HG03135 (cell line): ENCODE results near the gene NPC2.

Experiments used
- ATAC-seq: cut with Tn5 transposase; IDR thresholded peaks from one replicate; pipeline ENCODE4 v1.9.1; 2021; ENCODE audit warnings: mild to moderate bottlenecking, moderate library complexity; ENCODE audit not compliant: unreplicated experiment

Gene NPC2

GRCh38 chr14:74503291-74503937 is 10.3 kb upstream of the NPC2 start:
- no peak for ATAC-seq

GRCh38 chr14:74502236-74503019 is 9.3 kb upstream of the NPC2 start:
- ATAC-seq: no peak

- no peak for ATAC-seq
Observed at GRCh38 chr14:74501691-74502090, 8.6 kb upstream of the NPC2 start.

- ATAC-seq: no peak
Observed at GRCh38 chr14:74501135-74501614, 8.1 kb upstream of the NPC2 start.

GRCh38 chr14:74500417-74501134 is 7.5 kb upstream of the NPC2 start:
- no peak for ATAC-seq

DNA sequence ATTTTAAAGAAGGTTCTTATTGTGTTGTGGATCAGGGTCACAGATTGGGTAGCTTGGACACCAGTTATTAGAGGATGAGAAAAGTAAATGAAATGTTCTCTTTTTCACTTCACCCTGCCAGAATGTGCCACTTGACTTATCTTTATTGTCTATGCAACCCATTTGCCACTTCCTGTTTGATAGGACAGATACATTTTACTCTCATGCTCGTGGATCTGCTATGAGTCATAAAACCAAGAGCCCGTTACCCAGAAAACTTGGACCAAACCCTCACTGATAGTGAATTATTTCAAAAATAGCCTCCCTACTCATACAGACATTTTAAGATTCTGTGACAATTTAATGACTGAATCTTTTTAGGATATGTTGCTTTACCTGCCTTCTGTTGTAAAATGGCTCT is 2.3 kb upstream of the NPC2 start:
- ATAC-seq: no peak

DNA sequence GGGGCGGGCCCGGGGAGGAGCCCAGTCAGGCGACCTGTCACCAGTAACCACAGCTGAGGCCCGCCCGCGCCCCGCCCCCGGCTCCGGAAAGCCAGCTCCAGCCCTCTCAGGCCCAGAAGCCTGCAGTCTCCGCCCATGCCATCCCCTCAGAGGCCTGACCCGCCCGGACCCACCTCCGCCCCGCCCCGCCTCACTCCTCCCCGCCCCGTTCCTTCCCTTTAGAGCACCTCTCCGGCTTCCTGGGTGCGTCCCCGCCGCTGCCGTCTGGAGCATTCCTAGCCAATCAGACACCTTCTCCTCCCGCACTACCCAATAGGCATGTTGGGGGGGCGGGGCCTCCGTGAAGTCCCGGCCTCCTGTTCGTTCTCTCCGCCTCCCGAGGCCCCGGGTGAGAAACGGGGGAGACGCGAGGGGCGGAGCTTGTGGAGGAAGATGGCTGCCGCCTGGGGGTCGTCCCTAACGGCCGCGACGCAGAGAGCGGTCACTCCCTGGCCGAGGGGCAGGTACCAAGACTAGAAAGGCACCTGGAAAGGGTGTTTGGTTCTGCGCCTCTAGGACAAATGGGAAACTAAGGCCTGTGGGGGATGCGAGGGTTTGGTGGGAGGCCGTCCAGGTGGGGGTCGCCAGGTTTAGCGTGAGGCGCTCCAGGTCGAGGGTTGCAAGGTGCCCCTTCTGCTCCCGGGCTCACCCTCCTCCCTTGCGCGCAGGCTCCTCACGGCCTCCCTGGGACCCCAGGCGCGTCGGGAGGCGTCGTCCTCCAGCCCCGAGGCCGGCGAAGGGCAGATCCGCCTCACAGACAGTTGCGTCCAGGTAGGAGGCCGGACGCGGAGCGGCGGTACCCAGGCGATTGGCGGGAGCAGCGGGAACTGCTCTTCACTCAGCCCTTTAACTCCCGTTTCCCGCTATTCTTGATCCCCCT is 497 bp upstream of the NPC2 start, which contains the start of gene ISCA2:
Gene ISCA2 (plus strand): TSS at position 423 of the 919 bp plus-strand sequence. CDS start 10 bp downstream, at position 433.
- peak; percentile 87 for ATAC-seq

DNA sequence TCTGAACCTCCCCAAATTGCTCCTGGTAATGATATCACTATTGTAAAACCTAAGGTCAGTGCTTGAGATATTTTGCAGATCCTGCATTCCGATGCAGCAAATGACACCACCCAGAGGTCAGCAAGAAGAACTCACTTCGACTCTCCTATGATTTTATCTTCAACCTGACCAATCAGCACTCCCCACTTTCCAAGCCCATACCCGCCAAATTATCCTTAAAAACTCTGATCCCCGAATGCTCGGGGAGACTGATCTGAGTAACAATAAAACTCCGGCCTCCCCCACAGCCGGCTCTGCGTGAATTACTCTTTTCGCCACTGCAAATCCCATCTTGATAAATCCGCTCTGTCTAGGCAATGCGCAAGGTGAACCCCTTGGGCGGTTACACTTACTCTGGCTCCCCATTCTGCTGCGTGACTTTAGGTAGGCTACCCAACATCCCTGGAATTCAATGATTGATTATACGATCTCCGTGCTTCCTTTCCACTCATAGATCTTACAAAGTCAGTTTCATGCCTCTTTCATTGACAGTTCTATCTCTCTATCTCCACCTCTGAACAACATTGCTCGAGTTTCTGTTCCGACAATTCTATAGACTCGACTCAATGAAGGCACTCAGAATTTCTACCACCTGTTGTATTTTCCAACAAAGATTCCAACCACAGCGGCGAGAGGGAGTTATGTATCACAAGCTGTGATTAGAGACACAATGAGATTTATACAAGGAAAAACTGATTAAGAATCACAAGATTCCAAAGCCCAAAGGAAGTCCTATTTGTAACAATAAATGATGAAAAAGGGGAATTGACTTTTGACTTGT is 939 bp downstream of the NPC2 start:
- ATAC-seq: no peak

DNA sequence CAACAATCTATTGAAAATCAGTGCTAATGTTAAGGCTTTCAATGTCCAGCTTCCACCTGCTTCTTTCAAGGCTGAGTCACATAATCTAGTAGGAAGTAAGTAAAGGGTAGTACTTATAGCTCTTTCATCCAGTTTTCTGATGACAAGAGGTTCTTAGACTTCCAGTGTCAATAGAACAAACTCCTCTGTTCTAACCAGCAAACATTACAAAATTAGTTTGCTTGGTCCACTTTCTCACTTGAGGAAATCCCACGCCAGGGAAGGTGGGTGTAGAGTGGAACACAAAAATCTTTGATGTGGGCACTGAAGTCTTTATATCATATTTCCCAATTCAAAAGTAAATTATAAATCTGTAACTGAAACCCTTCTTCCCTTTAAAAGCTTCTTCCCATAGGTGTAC is 2.6 kb downstream of the NPC2 start:
- no peak for ATAC-seq

GRCh38 chr14:74488786-74489397 is 4.2 kb downstream of the NPC2 start:
- no peak for ATAC-seq

DNA sequence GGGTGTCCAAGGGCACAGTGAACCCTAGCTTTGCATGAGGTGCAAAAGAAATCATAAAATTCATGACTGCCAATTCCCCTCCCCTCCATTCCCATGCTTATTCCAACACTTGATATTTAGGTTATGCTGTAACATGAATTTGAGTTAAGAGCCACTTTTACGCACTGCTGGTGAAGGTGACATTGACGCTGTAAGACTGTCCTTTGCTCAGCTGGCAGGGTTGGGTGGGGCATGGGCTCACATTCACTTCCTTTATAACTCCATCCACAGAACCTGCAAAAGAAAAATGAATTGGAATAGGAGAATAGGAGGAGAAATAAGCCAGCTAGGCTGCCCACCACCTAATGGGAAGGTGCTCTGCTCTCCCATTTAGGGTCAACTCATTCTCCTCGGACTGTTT is 6.9 kb downstream of the NPC2 start:
- ATAC-seq: no peak

DNA sequence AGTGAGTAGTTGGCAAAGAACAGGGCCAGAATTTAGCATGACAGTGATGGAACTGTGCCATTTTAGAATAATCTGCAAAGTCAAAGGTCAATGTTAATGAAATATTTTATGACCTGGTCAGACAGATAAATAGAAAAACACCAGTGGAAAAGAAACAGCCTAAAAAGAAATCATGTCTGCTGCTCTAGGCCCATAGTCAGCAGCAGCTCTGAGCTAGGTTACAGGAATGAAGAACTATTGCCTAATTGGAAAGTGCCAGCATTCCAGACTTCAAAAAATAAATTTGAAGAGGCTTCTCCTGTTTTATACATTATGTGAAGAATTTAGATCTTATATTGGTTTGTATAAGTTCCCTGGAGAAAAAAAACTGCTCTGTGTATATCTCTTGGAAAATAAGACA is 9.8 kb downstream of the NPC2 start:
- no peak for ATAC-seq

DNA sequence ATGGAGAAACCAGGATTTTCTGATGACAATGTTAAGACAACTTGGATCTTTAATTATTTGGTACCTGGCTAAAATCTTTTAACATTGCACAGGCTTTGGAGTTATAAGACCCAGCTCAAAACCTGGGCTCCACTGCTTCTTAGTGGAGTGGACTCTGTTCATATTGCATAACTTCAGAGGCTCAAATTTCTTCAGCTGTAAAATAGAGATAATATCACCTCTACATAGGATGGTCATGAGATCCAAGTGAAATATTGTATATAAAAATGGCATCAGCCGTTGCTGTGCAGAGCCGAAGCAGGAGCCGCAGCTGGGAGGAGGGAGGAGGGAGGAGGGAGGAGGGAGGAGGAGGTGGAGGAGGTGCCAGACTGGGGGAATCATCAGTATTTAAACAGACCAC is 10.5 kb downstream of the NPC2 start:
- ATAC-seq: no peak

- ATAC-seq: no peak
Observed at GRCh38 chr14:74480046-74480445, 13.1 kb downstream of the NPC2 start.

- no peak for ATAC-seq
Observed at GRCh38 chr14:74478996-74479635, 14.0 kb downstream of the NPC2 start.

- ATAC-seq: no peak
Observed at GRCh38 chr14:74476607-74477006, 16.5 kb downstream of the NPC2 start.

DNA sequence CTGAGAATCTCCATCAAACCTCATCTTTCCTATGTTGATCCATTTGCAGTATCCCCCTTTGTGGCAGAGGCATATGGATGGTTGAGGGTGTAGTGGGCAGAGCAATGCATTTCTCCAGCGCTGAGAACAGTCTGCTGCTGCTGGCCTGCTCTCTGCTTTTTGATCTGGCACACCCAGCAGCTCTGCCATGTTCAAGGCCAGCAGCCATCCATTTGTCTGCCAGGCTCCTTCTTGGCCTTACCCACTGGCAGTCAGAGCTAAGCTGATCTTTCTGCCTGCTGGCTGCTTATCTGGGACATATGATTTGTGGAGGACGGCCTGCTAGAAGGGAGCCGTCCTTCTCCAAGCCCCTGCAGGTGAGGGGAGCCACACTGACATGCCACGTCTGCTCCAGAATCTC is 17.0 kb downstream of the NPC2 start:
- ATAC-seq: no peak

- ATAC-seq: no peak
Observed at GRCh38 chr14:74475678-74476077, 17.4 kb downstream of the NPC2 start.

DNA sequence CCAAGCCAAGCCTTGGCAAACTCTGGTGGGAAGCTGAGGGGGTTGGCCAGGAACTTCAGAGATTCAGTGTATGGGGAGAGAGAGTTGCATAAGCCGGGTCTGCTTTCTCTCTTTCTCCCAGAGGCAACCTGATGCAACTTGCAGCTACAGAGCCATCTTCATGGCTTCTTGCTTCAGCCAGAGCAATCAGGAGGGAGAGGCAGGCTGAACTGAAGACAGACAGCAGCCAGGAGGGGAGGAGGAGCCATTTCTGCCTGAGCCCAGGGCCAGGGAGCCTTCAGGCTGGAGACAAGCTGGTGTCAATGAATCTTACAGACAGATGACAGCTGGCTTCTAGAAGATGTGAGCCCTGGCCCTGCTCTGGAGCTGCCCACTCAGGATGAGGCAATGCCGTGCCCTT is 18.7 kb downstream of the NPC2 start:
- ATAC-seq: no peak
